SK-N-SH (cell line): Measurements from ENCODE around the gene FOXK1.

Experiments used
- EP300 ChIP-seq, 2 experiments: IDR thresholded peaks; 2 replicates each; pipeline versions ENCODE4 v1.4.0 to v1.6.1; 2012; ENCODE audit warnings: borderline replicate concordance in 1 of 2, low read depth in 1 of 2, low read length in 1 of 2
- FOSL2 ChIP-seq: IDR thresholded peaks from 2 replicates; pipeline ENCODE4 v1.4.0; 2012; ENCODE audit warnings: low read depth, mild to moderate bottlenecking, moderate library complexity, borderline replicate concordance
- MEF2A ChIP-seq: IDR thresholded peaks from 2 replicates; pipeline ENCODE4 v1.4.0; 2012; ENCODE audit warnings: low read depth, borderline replicate concordance
- RCOR1 ChIP-seq: fragments of 150-350 bp; IDR thresholded peaks from 2 replicates; pipeline ENCODE4 v1.6.1; 2017; ENCODE audit warnings: antibody characterized with exemption, low read length
- RFX5 ChIP-seq: IDR thresholded peaks from 2 replicates; pipeline ENCODE4 v1.6.1; 2012; ENCODE audit warnings: mild to moderate bottlenecking, improper control_type of control experiment, low read length
- SMC3 ChIP-seq: IDR thresholded peaks from 2 replicates; pipeline ENCODE4 v1.6.1; 2012; ENCODE audit warnings: low read depth, low read length, improper control_type of control experiment
- TF ChIP-seq, protein P1 (sequence below): fragments of 200-600 bp; sonication (generic); IDR thresholded peaks from 2 replicates; pipeline ENCODE4 v1.6.1; 2017; ENCODE audit warnings: antibody characterized with exemption, mild to moderate bottlenecking, moderate library complexity
- TF ChIP-seq, protein P2 (sequence below): IDR thresholded peaks from 2 replicates; pipeline ENCODE4 v1.4.0; 2012; ENCODE audit warnings: low read depth
- TF ChIP-seq, protein P3 (sequence below): IDR thresholded peaks from 2 replicates; pipeline ENCODE4 v1.4.0; 2012; ENCODE audit warnings: low read depth, borderline replicate concordance

DNA sequence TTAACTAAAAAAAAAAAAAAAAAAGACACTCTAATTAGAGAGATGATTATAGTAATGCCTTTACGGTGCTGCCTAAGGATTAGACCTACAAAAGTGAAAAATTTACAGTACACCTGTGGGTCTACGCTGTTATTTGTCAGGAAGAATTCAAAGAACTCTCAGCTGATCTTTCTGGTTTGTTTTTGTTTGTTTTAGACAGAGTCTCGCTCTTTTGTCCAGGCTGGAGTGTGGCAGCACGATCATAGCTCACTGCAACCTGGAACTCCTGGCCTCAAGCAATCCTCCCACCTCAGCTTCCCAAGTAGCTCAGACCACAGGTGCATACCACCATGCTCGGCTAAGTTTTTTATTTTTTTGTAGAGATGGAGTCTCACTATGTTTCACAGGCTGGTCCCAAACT lies 28.3 kb upstream of the FOXK1 start:
- TF ChIP-seq, protein P1, sequence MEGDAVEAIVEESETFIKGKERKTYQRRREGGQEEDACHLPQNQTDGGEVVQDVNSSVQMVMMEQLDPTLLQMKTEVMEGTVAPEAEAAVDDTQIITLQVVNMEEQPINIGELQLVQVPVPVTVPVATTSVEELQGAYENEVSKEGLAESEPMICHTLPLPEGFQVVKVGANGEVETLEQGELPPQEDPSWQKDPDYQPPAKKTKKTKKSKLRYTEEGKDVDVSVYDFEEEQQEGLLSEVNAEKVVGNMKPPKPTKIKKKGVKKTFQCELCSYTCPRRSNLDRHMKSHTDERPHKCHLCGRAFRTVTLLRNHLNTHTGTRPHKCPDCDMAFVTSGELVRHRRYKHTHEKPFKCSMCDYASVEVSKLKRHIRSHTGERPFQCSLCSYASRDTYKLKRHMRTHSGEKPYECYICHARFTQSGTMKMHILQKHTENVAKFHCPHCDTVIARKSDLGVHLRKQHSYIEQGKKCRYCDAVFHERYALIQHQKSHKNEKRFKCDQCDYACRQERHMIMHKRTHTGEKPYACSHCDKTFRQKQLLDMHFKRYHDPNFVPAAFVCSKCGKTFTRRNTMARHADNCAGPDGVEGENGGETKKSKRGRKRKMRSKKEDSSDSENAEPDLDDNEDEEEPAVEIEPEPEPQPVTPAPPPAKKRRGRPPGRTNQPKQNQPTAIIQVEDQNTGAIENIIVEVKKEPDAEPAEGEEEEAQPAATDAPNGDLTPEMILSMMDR = no peak
- TF ChIP-seq MEF2A = no peak
- TF ChIP-seq, protein P2, sequence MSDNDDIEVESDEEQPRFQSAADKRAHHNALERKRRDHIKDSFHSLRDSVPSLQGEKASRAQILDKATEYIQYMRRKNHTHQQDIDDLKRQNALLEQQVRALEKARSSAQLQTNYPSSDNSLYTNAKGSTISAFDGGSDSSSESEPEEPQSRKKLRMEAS = no peak
- no peak for TF ChIP-seq RFX5
- no peak for TF ChIP-seq FOSL2
- TF ChIP-seq, protein P3, sequence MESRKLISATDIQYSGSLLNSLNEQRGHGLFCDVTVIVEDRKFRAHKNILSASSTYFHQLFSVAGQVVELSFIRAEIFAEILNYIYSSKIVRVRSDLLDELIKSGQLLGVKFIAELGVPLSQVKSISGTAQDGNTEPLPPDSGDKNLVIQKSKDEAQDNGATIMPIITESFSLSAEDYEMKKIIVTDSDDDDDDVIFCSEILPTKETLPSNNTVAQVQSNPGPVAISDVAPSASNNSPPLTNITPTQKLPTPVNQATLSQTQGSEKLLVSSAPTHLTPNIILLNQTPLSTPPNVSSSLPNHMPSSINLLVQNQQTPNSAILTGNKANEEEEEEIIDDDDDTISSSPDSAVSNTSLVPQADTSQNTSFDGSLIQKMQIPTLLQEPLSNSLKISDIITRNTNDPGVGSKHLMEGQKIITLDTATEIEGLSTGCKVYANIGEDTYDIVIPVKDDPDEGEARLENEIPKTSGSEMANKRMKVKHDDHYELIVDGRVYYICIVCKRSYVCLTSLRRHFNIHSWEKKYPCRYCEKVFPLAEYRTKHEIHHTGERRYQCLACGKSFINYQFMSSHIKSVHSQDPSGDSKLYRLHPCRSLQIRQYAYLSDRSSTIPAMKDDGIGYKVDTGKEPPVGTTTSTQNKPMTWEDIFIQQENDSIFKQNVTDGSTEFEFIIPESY = no peak
- no peak for TF ChIP-seq EP300 (IDR thresholded peaks at IDR 0.05; ENCODE audit: borderline replicate concordance in 1 of 2, low read depth in 1 of 2, low read length in 1 of 2)
- TF ChIP-seq RCOR1 = no peak
- TF ChIP-seq SMC3 = no peak
